Mesenchymal stem cell (in vitro differentiated cells and primary cell): ENCODE results near the gene MGAT4A.

Experiments
- DNase-seq: peaks from one replicate; pipeline ENCODE4 v3.0.0-alpha.2; 2013
- H2AFZ ChIP-seq: one replicate; pipeline ENCODE4 v1.6.1; 2013; ENCODE audit warnings: low read depth, mild to moderate bottlenecking, control low read depth, inconsistent platforms, low read length, moderate library complexity
- H2AK5ac ChIP-seq: 2 replicates; pipeline ENCODE4 v1.6.1; 2013; ENCODE audit warnings: low read length, moderate library complexity, mild to moderate bottlenecking, inconsistent platforms; ENCODE audit not compliant: severe bottlenecking
- H2BK120ac ChIP-seq: one replicate; pipeline ENCODE4 v1.6.1; 2013; ENCODE audit warnings: low read depth, mild to moderate bottlenecking, inconsistent platforms, low read length, moderate library complexity
- H2BK12ac ChIP-seq, 2 experiments: one replicate each; pipeline ENCODE4 v1.6.1; 2013; ENCODE audit warnings: inconsistent platforms in 2 of 2, low read length in 2 of 2, mild to moderate bottlenecking in 2 of 2, moderate library complexity in 2 of 2, control low read depth in 1 of 2
- H2BK15ac ChIP-seq: one replicate; pipeline ENCODE4 v1.6.1; 2013; ENCODE audit warnings: mild to moderate bottlenecking, low read depth, inconsistent platforms; ENCODE audit not compliant: poor library complexity, severe bottlenecking
- H2BK5ac ChIP-seq: 2 replicates; pipeline ENCODE4 v1.6.1; 2013; ENCODE audit warnings: low read depth, mild to moderate bottlenecking, low read length, control low read depth, inconsistent platforms; ENCODE audit not compliant: poor library complexity, severe bottlenecking
- H3K14ac ChIP-seq, 2 experiments: one replicate each; pipeline ENCODE4 v1.6.1; 2013; ENCODE audit warnings: inconsistent platforms in 2 of 2, low read length in 2 of 2, control low read depth in 1 of 2, mild to moderate bottlenecking in 1 of 2, moderate library complexity in 1 of 2
- H3K18ac ChIP-seq, 2 experiments: one replicate each; pipeline ENCODE4 v1.6.1; 2013; ENCODE audit warnings: inconsistent platforms in 2 of 2, low read length in 2 of 2, control low read depth in 1 of 2, low read depth in 1 of 2, mild to moderate bottlenecking in 1 of 2
- H3K23ac ChIP-seq, 2 experiments: one replicate each; pipeline ENCODE4 v1.6.1; 2013; ENCODE audit warnings: inconsistent platforms in 2 of 2, low read length in 2 of 2, mild to moderate bottlenecking in 2 of 2, moderate library complexity in 2 of 2, control low read depth in 1 of 2
- H3K27ac ChIP-seq: 2 replicates; pipeline ENCODE4 v1.5.1; 2013; ENCODE audit warnings: mild to moderate bottlenecking, moderate library complexity, low read length, control low read depth, inconsistent platforms; ENCODE audit not compliant: poor library complexity, severe bottlenecking
- H3K27me3 ChIP-seq, 2 experiments: 2 replicates each; pipeline versions ENCODE4 v1.6.1 to v1.7.0; 2013; ENCODE audit warnings: low read length in 2 of 2, mild to moderate bottlenecking in 2 of 2, moderate library complexity in 2 of 2, control low read depth in 1 of 2, inconsistent platforms in 1 of 2; ENCODE audit not compliant: control insufficient read depth in 1 of 2, insufficient read depth in 1 of 2
- H3K36me3 ChIP-seq, 2 experiments: 2 replicates each; pipeline versions ENCODE4 v1.6.1 to v1.7.0; 2013; ENCODE audit warnings: low read length in 2 of 2, control low read depth in 1 of 2, inconsistent platforms in 1 of 2, low read depth in 1 of 2, mild to moderate bottlenecking in 1 of 2; ENCODE audit not compliant: insufficient read depth in 2 of 2, control insufficient read depth in 1 of 2
- H3K4ac ChIP-seq, 2 experiments: one replicate each; pipeline ENCODE4 v1.6.1; 2013; ENCODE audit warnings: inconsistent platforms in 2 of 2, low read length in 2 of 2, mild to moderate bottlenecking in 2 of 2, moderate library complexity in 2 of 2, control low read depth in 1 of 2, low read depth in 1 of 2
- H3K4me1 ChIP-seq: 2 replicates; pipeline ENCODE4 v1.6.1; 2013; ENCODE audit warnings: low read depth, low read length, control low read depth; ENCODE audit not compliant: control insufficient read depth, insufficient read depth
- H3K4me2 ChIP-seq: 2 replicates; pipeline ENCODE4 v1.6.1; 2013; ENCODE audit warnings: low read length, mild to moderate bottlenecking, inconsistent platforms; ENCODE audit not compliant: poor library complexity, severe bottlenecking
- H3K4me3 ChIP-seq, 2 experiments: 2 replicates each; pipeline versions ENCODE4 v1.5.1 to v1.7.0; 2013; ENCODE audit warnings: low read length in 2 of 2, mild to moderate bottlenecking in 2 of 2, control low read depth in 1 of 2, low read depth in 1 of 2; ENCODE audit not compliant: insufficient read depth in 1 of 2
- H3K79me1 ChIP-seq: replicated peaks from 2 replicates; pipeline ENCODE4 v1.6.1; 2013; ENCODE audit warnings: mild to moderate bottlenecking, control low read depth, low read length, inconsistent platforms; ENCODE audit not compliant: poor library complexity, severe bottlenecking
- H3K9ac ChIP-seq: 2 replicates; pipeline ENCODE4 v1.7.0; 2013; ENCODE audit warnings: mild to moderate bottlenecking, low read length, moderate library complexity
- H3K9me3 ChIP-seq: 2 replicates; pipeline ENCODE4 v1.7.0; 2013; ENCODE audit warnings: mild to moderate bottlenecking, low read length; ENCODE audit not compliant: control insufficient read depth
- H4K8ac ChIP-seq: one replicate; pipeline ENCODE4 v1.6.1; 2013; ENCODE audit warnings: inconsistent platforms, mild to moderate bottlenecking, low read length, moderate library complexity
- H4K91ac ChIP-seq: one replicate; pipeline ENCODE4 v1.6.1; 2013; ENCODE audit warnings: mild to moderate bottlenecking, low read length, inconsistent platforms
- WGBS: methylation state at CpG from one replicate; pipeline ENCODE4 v1.1.7; 2013; ENCODE audit warnings: mixed read lengths; 5-methylcytosine and 5-hydroxymethylcytosine counted together

MGAT4A gene

DNA sequence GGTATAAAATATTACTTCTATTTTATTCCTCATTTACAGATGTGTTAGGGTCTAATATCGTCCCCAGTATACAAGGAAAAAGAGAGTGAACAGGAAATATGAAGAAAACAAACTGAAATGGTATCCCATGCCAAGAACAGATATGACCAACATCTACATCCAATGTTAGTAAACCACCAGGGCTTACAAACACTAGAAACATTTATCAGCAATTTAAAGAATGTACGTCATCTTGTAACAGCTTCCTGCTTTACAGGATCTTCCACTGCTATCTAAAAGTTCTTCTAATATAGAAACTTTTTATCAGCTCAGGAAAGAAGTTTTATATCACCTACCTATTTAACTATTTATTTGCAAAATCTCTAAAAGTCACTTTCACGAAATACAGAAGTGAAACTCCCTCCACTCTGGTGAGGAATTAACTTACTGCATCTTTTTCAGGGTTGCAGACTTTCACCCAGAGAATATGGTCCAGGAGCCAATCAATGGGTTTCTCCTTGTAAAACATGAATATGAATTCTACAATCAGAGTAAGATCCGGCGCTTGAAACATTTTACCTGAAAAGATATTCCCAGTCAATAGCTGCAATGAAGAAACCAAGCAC is 87.3 kb downstream of the MGAT4A start:
- Histone ChIP-seq H3K27ac (no peak overlapping the region), H2AK5ac (no peak overlapping the region), H3K79me1 (no peaks in the 10 kb centered on the region), H3K4ac (no peak overlapping the region), H2BK120ac (no peak overlapping the region), H3K9ac (no peak overlapping the region), H4K91ac (no peak overlapping the region), H3K18ac (no peak overlapping the region), H3K4me3 (no peak overlapping the region), H3K27me3 (peaks cover 0 to 7% of the 10 kb centered on the region in 2 experiments), H2BK15ac (no peak overlapping the region), H3K4me2 (no peak overlapping the region), H2BK12ac (no peak overlapping the region), H3K23ac (no peak overlapping the region), H3K9me3 (no peaks in the 10 kb centered on the region), H2BK5ac (no peak overlapping the region), H2AFZ (no peak overlapping the region), H3K14ac (no peak overlapping the region), H3K36me3 (no peaks in the 10 kb centered on the region), H4K8ac (no peak overlapping the region), H3K4me1 (no peaks in the 10 kb centered on the region)
- 83% methylated on average over 5 of the region's 5 CpGs for WGBS
- no peak for DNase-seq

GRCh38 chr2:98637401-98638147 is 93.4 kb downstream of the MGAT4A start:
- no peak overlapping the region for H3K18ac ChIP-seq
- H2BK5ac ChIP-seq: no peak overlapping the region
- WGBS: 83% methylated on average over 9 of the region's 10 CpGs
- no peak overlapping the region for H3K9ac ChIP-seq
- no peak overlapping the region for H3K14ac ChIP-seq
- no peaks in the 10 kb centered on the region for H3K4me1 ChIP-seq
- no peak overlapping the region for H3K23ac ChIP-seq
- H3K36me3 ChIP-seq: no peaks in the 10 kb centered on the region
- no peak overlapping the region for H3K27ac ChIP-seq
- H4K8ac ChIP-seq: no peak overlapping the region
- H3K4me2 ChIP-seq: no peak overlapping the region
- H3K4ac ChIP-seq: no peak overlapping the region
- H2AK5ac ChIP-seq: no peak overlapping the region
- no peak overlapping the region for H2BK12ac ChIP-seq
- no peaks in the 10 kb centered on the region for H3K9me3 ChIP-seq
- H4K91ac ChIP-seq: no peak overlapping the region
- DNase-seq: no peak
- H3K27me3 ChIP-seq: peaks cover 0 to 9% of the 10 kb centered on the region in 2 experiments
- H2AFZ ChIP-seq: no peak overlapping the region
- no peak overlapping the region for H3K4me3 ChIP-seq
- no peaks in the 10 kb centered on the region for H3K79me1 ChIP-seq
- H2BK15ac ChIP-seq: no peak overlapping the region
- no peak overlapping the region for H2BK120ac ChIP-seq

DNA sequence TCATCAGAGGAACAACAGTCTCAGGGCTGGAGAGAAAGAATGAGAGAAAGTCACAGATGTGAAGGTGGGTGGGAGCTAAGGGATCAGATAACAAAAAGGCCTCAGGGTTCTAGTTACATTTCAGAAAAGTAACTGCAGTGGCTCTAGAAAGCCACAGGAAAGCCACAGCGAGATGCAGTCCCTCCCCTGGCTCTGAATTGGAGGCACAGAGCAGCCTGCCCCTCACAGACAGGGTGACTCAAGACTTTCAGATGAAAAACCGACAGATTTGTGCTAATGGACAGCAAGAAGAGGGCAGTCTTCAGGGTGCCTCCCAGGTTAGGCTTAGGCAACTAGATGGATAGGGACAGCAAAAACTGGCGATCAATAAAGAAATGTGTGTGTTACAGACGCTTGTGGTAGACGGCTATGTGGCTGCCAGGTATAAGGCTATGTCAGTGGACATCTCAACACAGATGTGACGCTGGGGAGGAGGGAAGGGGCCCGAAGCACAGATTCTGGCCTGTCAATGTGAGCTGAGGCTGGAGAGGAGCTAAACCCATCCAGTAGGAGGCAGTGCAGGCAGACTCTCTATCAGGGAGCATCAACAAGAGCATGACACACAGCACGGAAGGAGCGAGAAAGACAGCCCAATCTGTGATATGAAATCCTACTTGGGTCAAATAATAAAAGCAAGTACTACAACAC is 96.4 kb downstream of the MGAT4A start:
- no peak overlapping the region for H3K14ac ChIP-seq
- H3K9me3 ChIP-seq: no peaks in the 10 kb centered on the region
- H3K36me3 ChIP-seq: no peaks in the 10 kb centered on the region
- no peak overlapping the region for H3K23ac ChIP-seq
- no peak overlapping the region for H2AK5ac ChIP-seq
- no peak overlapping the region for H3K4me3 ChIP-seq
- H3K4ac ChIP-seq: no peak overlapping the region
- no peak overlapping the region for H2BK12ac ChIP-seq
- H4K8ac ChIP-seq: no peak overlapping the region
- DNase-seq: no peak
- no peak overlapping the region for H2BK120ac ChIP-seq
- no peak overlapping the region for H2BK15ac ChIP-seq
- no peak overlapping the region for H3K9ac ChIP-seq
- H2AFZ ChIP-seq: no peak overlapping the region
- no peak overlapping the region for H4K91ac ChIP-seq
- H3K27me3 ChIP-seq: peaks cover 0 to 14% of the 10 kb centered on the region in 2 experiments
- 52% methylated on average over 9 of the region's 9 CpGs for WGBS
- H3K4me1 ChIP-seq: no peaks in the 10 kb centered on the region
- no peak overlapping the region for H3K27ac ChIP-seq
- H2BK5ac ChIP-seq: no peak overlapping the region
- no peaks in the 10 kb centered on the region for H3K79me1 ChIP-seq
- H3K4me2 ChIP-seq: no peak overlapping the region
- no peak overlapping the region for H3K18ac ChIP-seq

DNA sequence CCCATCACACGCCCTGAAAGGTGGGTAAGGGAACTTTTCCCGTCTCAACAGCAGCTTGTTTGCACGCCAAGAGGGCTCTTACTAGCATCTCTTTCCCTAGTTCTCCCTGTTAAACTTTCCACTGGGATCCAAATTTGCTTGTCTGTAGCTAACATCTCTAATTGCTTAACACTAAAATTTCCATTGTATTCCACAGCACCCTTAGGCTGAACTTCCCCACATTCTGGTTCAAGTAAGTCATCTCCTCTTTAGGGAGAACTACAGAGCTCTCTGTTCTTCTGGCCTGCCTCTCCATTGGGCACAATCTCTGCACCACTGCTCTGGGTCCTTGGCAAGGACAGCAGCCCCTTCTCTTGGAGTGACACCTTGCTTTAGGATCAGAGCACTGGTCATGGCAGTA is 98.6 kb downstream of the MGAT4A start:
- Histone ChIP-seq H3K79me1 (no peaks in the 10 kb centered on the region), H4K8ac (no peak overlapping the region), H3K27me3 (peaks cover 0 to 14% of the 10 kb centered on the region in 2 experiments), H3K4ac (no peak overlapping the region), H3K23ac (no peak overlapping the region), H3K4me1 (no peaks in the 10 kb centered on the region), H2BK5ac (no peak overlapping the region), H2BK12ac (no peak overlapping the region), H3K4me2 (no peak overlapping the region), H3K27ac (no peak overlapping the region), H3K4me3 (no peak overlapping the region), H3K14ac (no peak overlapping the region), H3K36me3 (no peaks in the 10 kb centered on the region), H3K18ac (no peak overlapping the region), H3K9me3 (no peaks in the 10 kb centered on the region), H2AK5ac (no peak overlapping the region), H2BK15ac (no peak overlapping the region), H3K9ac (no peak overlapping the region), H4K91ac (no peak overlapping the region), H2BK120ac (no peak overlapping the region), H2AFZ (no peak overlapping the region)
- 68% methylated on average over 3 of the region's 3 CpGs for WGBS
- DNase-seq: no peak
